ENCODE results near the gene SF3B6.
"Not testable (repeated sequence)": the region's sequence is repeated elsewhere in the genome, so short reads cannot be mapped to it uniquely, and the experiment has no call there.

Gene SF3B6, protein sequence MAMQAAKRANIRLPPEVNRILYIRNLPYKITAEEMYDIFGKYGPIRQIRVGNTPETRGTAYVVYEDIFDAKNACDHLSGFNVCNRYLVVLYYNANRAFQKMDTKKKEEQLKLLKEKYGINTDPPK

GRCh38 chr2:24075915-24076848, at the start of gene SF3B6:
Gene SF3B6, minus strand, starts transcription at chr2:24076326. Its CDS starts 97 bp downstream, at chr2:24076229.
- DNase-seq, result peak; percentile 99

GRCh38 chr2:24123922-24124580, 47.9 kb upstream of the SF3B6 start:
- DNase-seq, result peak; percentile 31

GRCh38 chr2:24123195-24123921, 47.2 kb upstream of the SF3B6 start, which contains the start of the genes FAM228B and PFN4:
Gene FAM228B, plus strand, starts transcription at chr2:24123469. Its CDS starts 893 bp downstream, at chr2:24124362.
Gene PFN4, minus strand, starts transcription at chr2:24123334. Its CDS starts 799 bp downstream, at chr2:24122535.
- DNase-seq, result peak; percentile 85

DNA sequence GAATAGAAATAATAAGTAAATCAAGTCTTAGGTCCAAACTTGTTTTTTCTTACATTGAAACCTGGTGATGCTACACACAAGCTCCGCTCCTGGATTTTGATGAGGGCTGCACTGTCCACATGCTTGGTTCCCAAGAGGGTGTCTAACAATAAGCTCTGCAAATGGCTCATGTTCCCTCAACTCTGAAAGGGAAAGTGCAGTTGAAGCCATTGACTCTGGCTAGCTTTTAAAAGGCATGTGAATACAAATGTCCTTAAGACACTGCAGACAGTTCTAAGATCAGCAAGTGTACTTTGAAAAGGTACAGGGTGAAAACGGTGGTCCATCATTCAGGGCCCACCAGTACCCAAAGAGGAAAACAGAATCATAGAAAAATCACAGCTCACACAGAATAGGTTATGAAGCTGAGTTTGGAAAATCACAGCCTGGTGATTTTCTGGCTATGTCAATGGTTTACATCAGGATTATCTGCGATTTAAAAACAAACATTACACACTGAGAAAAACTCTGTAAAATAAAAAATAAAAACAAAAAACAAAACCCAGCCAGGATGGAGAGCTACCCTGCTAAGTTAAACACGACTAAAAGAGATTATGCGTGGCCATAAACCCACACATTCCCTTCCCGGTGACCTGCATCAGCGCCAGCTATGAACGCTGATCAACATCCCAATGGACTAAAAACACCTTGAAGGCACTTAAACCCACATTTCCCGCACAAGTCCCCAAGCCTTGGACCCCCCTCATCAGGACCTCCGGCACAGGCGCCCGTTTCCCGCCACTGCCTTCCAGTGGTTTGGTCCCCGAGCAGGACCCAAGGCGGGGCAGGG, 46.5 kb upstream of the SF3B6 start:
- DNase-seq, result no peak

DNA sequence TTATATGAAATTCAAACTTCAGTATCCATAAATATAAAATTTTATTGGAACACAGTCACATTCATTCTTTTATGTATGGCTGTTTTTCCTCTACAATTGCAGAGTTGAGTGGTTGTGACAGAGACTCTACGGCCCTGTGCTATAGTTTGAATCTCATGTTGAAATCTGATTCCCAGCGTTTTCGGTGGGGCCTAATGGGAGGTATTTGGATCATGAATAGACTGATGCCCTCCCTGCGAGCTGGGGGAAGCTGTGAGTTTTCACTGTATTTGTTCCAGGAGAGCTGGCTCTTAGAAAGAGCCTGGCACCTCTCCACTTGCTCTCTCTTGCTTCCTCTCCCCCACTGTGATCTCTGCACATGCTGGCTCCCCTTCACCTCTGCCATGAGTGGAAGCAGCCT, 45.3 kb upstream of the SF3B6 start:
- no peak for DNase-seq

DNA sequence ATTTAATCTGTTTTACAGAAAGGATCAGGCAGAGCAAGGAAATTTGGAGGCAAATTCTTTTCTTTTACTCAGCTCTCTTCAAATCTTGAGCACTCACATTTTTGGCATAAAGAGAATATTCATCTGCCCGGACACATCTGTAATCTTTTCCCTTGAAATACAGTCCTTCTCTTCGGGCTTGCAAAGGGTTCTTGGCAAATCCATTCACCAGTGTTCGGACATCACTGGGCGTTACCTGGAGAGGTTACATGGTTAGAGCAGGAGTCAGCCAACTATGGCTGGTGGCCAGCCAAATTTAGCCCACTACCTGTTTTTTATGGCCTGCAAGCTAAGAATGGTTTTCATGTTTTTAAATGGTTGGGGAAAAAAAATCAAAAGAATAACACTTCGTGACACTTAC, 44.9 kb upstream of the SF3B6 start:
- DNase-seq, result no peak

DNA sequence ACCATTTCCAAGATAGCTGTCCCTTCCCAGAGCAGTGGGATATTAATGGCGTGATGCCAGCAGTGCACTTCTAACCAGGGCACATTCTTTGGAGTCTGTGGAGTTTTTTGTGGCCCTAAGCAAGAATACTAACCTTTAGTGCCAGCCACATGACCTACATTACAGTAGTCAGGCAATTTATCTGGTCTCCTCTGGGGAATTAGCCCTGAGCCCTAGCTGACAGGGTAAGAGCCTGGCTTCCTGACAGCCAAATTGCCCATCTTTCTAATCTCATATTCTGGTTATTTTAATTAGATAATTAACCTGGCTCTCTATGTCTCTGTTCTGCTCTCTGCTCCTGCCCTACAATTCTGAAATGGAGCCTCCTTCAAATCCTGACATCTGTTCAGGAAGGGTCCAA, 41.8 kb upstream of the SF3B6 start:
- DNase-seq, result no peak

DNA sequence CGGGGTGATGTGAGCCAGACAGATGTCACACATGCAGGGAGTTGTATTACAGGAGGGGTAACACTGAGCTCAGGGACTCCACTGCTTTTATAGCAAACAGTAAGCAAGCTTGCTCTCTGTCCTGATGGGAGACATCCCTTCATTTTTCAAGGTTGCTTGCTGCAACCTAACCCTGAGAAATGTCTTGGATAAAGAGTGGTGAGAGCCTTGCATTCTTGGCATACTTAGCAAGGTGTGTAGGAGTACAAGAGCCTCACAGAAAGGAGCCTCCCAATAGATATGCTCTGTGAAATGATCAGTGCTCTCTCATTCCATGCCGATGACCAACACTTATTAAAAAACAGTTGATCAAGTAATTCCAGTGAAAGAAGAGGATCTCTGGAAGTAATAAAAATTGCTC, 38.9 kb upstream of the SF3B6 start:
- DNase-seq, result peak; percentile 37

DNA sequence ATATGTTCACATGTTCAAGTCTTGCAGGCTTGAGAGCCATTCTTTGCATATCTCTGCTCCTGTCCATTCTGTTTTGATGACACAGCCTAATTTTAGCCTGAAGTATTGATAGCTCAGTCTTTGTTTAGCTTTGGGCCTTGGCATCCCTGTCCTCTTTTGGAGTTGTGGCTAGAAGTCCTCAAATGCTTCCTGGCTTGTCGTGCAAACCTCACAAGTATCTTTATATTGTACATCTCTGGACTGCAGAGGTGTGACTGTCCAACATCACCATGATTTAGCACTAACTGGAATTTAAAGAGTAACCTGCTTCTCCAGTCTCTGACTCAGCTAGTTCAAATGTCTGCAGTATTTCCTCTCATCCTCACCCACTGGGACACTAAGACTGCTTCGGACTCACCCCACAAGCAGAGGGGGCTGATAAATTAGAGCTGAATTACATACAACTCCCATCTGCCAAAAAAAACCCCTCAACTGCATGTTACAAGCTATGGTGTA, 35.3 kb upstream of the SF3B6 start:
- DNase-seq, result peak; percentile 9

- no peak for DNase-seq
Measured at GRCh38 chr2:24110660-24111303, 34.7 kb upstream of the SF3B6 start.

DNA sequence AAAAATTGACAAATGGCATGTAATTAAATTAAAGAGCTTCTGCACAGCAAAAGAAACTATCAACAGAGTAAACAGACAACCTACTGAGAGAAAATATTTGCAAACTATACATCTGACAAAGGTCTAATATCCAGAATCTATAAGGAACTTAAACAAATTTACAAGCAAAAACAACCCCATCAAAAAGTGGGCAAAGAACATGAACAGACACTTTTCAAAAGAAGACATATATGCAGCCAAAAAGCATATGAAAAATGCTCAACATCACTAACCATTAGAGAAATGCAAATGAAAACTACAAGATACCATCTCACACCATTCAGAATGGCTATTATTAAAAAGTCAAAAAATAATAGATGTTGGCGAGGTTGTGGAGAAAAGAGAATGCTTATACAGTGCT, 33.3 kb upstream of the SF3B6 start:
- DNase-seq, result not testable (repeated sequence)

DNA sequence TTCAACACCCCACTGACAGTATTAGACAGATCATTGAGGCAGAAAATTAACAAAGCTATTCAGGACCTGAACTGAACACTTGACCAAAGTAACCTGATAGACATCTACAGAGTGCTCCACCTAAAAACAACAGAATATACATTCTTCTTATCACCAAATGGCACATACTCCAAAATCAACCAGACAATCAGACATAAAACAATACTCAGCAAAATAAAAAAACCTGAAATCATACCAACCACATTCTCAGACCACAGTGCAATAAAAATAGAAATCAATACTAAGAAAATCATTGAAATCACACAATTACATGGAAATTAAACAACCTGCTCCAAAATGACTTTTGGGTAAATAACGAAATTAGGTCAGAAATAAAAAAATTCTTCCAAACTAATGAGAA, 31.2 kb upstream of the SF3B6 start:
- no peak for DNase-seq

- DNase-seq, result no peak
Measured at GRCh38 chr2:24106786-24107185, 30.7 kb upstream of the SF3B6 start.

GRCh38 chr2:24105816-24106215, 29.7 kb upstream of the SF3B6 start:
- peak; percentile 13 for DNase-seq

GRCh38 chr2:24104906-24105305, 28.8 kb upstream of the SF3B6 start:
- no peak for DNase-seq

DNA sequence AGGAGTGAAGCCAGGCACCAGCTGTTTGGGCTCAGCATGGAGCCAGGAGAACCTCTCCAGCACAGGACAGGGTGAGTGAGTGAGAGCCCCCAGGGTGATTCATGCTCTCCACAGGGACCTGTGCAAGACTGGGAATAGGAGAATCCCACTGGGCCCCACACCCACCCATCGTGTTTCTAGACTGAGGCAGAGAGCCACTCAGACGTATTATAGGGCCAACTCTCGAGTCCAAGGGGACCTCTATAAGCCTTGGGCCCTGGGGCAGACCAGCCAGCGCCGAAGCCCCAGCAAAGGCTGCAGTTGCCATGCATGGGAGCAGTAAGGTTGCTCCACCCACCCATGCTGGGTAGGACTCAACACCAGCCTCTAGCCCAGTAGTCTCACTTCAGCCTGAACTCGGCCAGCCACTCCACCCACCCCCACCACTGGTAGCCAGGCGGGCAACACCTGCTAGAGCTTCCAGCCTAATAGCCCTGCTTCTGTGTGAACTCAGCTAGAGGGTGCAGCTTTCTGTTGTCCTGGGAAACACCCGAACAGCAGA, 28.1 kb upstream of the SF3B6 start:
- DNase-seq, result no peak

DNA sequence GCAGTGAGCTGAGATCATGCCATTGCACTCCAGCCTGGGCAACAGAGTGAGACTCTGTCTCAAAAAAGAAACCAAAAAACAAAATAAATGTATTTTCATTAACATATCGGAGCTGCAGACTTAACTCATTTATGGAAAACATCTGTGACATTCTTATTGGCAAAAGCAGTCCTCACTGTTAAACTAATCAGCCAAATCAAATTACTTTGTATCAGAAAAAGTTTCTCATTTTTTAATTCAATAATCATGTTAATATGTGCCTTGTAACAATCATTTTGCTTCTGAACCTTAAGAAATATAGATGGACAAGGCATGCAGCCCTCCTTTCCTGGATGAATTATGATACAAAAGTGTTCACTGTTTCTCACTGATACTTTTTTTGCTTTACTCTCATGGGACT, 26.6 kb upstream of the SF3B6 start:
- no peak for DNase-seq

DNA sequence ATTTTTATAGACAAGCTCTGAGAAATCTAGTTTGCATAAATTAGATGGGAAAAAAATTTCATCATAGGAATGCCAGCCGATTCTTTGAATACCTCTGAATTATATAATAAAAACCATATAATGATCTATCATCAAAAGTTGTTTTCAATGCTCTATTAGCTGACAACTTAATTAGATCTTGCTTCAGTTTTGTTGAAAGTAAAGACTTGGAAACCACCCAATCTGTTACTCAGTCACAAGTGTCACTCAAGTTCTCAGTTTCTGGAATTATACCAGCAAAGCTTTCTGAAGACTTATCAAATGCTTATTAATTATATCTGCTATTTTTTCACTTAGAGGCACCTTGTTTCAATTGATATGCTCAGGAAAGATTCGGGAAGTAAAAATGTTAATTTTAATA, 25.9 kb upstream of the SF3B6 start:
- DNase-seq, result no peak

DNA sequence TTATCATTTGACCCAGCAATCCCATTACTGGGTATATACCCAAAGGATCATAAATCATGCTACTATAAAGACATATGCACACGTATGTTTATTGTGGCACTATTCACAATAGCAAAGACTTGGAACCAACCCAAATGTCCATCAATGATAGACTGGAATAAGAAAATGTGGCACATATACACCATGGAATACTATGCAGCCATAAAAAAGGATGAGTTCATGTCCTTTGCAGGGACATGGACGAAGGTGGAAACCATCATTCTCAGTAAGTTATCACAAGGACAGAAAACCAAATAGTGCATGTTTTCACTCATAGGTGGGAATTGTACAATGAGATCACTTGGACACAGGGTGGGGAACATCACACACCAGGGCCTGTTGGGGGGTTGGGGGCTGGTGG, 24.6 kb upstream of the SF3B6 start:
- not testable (repeated sequence) for DNase-seq

DNA sequence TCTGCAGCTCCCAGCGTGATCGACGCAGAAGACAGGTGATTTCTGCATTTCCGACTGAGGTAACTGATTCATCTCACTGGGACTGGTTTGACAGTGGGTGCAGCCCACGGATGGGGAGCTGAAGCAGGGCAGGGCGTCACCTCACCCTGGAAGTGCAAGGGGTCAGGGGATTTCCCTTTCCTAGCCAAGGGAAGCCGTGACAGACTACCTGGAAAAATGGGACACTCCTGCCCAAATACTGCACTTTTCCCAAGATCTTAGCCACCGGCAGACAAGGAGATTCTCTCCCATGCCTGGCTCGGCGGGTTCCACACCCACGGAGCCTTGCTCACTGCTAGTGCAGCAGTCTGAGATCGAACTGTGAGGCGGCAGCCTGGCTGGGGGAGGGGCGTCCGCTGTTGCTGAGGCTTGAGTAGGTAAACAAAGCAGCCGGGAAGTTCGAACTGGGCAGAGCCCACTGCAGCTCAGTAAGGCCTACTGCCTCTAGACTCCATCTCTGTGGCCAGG, 19.1 kb upstream of the SF3B6 start:
- DNase-seq, result not testable (repeated sequence)

- not testable (repeated sequence) for DNase-seq
Measured at GRCh38 chr2:24093270-24093669, 17.1 kb upstream of the SF3B6 start.
